NCI-H82 treated with DMSO at 0.1 percent for 48 hours (cell line): ENCODE results near the gene BAX.

ENCODE experiments used
- DNase-seq: peaks from one replicate; lab custom pipeline; 2025; ENCODE audit not compliant: unreplicated experiment; lab: John Stamatoyannopoulos, UW

The BAX gene

GRCh38 chr19:48961673-48962028, 7.0 kb downstream of the BAX start:
- no peak for DNase-seq

GRCh38 chr19:48962029-48962848, 7.6 kb downstream of the BAX start:
- no peak for DNase-seq

- DNase-seq = no peak
These were observed 8.1 kb downstream of the BAX start for GRCh38 chr19:48962849-48963165.

GRCh38 chr19:48963371-48964204, 8.9 kb downstream of the BAX start:
- no peak for DNase-seq

GRCh38 chr19:48964205-48965039, 9.7 kb downstream of the BAX start:
- no peak for DNase-seq

- DNase-seq = peak; percentile 90
These were observed 10.5 kb downstream of the BAX start, which contains the start of gene FTL for GRCh38 chr19:48965040-48965805. TSS of gene FTL (plus strand) at chr19:48965309. CDS start at chr19:48965508, 199 bp downstream.

GRCh38 chr19:48965806-48966540, 11.3 kb downstream of the BAX start:
- DNase-seq = peak; percentile 71

- no peak for DNase-seq
These were observed 12.1 kb downstream of the BAX start for GRCh38 chr19:48966541-48967345.

- DNase-seq = no peak
These were observed 12.9 kb downstream of the BAX start for GRCh38 chr19:48967346-48968178.

- no peak for DNase-seq
These were observed 13.5 kb downstream of the BAX start for GRCh38 chr19:48968179-48968661.

GRCh38 chr19:48968813-48969218, 14.1 kb downstream of the BAX start:
- DNase-seq = no peak

- peak; percentile 51 for DNase-seq
These were observed 14.8 kb downstream of the BAX start for GRCh38 chr19:48969276-48970138.

- DNase-seq = no peak
These were observed 15.6 kb downstream of the BAX start for GRCh38 chr19:48970139-48970766.

- DNase-seq = peak; percentile 62
These were observed 16.3 kb downstream of the BAX start for GRCh38 chr19:48970923-48971395.

- DNase-seq = no peak
These were observed 21.5 kb downstream of the BAX start for GRCh38 chr19:48975947-48976847.

GRCh38 chr19:48977061-48977460, 22.4 kb downstream of the BAX start:
- DNase-seq = no peak
